ENCODE measurements around the gene OR1E2.
"Not testable (repeated sequence)": the region's sequence is repeated elsewhere in the genome, so short reads cannot be mapped to it uniquely, and the experiment has no call there.

The OR1E2 gene

DNA sequence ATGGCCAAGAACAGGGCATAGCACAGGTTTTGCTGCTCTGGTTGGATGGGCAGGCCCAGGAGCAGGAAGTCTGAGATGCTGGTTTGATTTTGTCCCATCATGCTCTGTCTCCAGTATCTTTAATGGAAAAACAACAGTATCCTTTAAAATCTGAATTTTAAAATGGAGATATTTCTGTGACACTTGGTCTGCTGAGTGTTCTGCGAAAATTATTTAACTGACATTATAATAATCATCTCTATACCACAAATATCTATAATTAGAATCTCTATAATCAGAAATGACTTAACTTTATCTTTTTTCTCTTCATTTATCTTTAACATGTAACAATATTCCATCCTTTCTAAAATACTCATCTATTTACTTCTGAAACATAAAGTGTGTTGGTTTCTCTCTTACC lies 35.3 kb downstream of the OR1E2 start, which contains the start of gene OR1E1:
Gene OR1E1 (minus strand): TSS at position 101 of the 400 bp plus-strand sequence. CDS start 0 bp downstream, at position 101.
- no peak within 1 kb of the TSS for H3K4me3 ChIP-seq (ENCODE audit: low read depth, low read length)
- no peak for DNase-seq (ENCODE audit: low read depth)
- TF ChIP-seq, protein P1, sequence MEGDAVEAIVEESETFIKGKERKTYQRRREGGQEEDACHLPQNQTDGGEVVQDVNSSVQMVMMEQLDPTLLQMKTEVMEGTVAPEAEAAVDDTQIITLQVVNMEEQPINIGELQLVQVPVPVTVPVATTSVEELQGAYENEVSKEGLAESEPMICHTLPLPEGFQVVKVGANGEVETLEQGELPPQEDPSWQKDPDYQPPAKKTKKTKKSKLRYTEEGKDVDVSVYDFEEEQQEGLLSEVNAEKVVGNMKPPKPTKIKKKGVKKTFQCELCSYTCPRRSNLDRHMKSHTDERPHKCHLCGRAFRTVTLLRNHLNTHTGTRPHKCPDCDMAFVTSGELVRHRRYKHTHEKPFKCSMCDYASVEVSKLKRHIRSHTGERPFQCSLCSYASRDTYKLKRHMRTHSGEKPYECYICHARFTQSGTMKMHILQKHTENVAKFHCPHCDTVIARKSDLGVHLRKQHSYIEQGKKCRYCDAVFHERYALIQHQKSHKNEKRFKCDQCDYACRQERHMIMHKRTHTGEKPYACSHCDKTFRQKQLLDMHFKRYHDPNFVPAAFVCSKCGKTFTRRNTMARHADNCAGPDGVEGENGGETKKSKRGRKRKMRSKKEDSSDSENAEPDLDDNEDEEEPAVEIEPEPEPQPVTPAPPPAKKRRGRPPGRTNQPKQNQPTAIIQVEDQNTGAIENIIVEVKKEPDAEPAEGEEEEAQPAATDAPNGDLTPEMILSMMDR (IDR thresholded peaks at IDR 0.05; ENCODE audit: insufficient read depth, low read depth, low read length, missing control alignments) = no peak

DNA sequence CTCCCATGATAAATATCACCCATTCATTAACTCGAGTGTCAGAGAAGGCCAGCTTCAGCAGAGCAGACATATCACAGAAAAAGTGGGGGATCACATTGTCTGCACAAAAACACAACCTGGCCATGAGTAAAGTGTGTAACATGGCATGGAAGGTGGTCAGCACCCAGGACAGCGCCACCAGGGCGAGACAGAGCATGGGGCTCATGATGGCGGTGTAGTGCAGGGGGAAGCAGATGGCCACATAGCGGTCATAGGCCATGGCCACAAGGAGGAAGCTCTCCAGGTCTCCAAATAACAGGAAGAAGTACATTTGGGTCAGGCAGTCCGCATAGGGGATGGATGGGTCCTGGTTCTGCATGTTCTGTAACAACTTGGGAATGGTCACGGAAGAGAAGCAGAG lies 35.8 kb downstream of the OR1E2 start:
- not testable (repeated sequence) for DNase-seq (ENCODE audit: low read depth); H3K4me3 ChIP-seq (ENCODE audit: low read depth, low read length)

DNA sequence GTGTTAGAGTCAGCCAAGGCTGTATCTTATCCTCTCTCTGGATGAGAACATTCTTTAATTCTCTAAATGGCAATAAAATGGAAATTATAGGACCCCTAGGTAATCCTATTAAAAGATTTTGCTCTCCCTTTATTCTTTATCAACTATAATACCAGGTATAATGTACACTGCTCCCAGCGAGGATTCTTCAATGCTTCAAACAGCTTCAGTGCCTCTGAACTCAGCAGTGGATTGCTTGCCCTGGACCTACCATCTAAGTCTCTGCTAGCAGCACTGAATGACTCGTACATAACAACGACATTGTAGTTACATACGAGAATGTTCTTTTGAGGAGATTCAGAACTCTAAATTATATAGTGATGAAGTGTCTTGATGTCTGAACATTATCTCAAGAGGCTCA lies 43.9 kb downstream of the OR1E2 start:
- no peak overlapping the region for H3K4me3 ChIP-seq (ENCODE audit: low read depth, low read length)
- no peak for DNase-seq (ENCODE audit: low read depth)
- TF ChIP-seq, protein P1 (IDR thresholded peaks at IDR 0.05; ENCODE audit: insufficient read depth, low read depth, low read length, missing control alignments) = no peak

- DNase-seq (ENCODE audit: low read depth) = peak; percentile 90
- peak within 1 kb of the TSS; percentile 74 for H3K4me3 ChIP-seq (ENCODE audit: low read depth, low read length)
- TF ChIP-seq, protein P1 (IDR thresholded peaks at IDR 0.05; ENCODE audit: insufficient read depth, low read depth, low read length, missing control alignments) = peak; percentile 24
Measured at GRCh38 chr17:3385869-3386816, 47.5 kb downstream of the OR1E2 start, which contains the start of gene OR3A2. TSS of gene OR3A2 (minus strand) at chr17:3386308.
